DND-41 (cell line): ENCODE results near the gene NKTR.

Experiments used
- CTCF ChIP-seq: IDR thresholded peaks from 2 replicates; pipeline ENCODE4 v1.5.1; 2012; ENCODE audit warnings: borderline replicate concordance, low read length, moderate library complexity, mild to moderate bottlenecking; ENCODE audit not compliant: poor library complexity, severe bottlenecking; ENCODE audit errors: extremely low read depth
- EZH2 ChIP-seq: IDR thresholded peaks from 3 replicates; pipeline ENCODE4 v1.6.1; 2012; ENCODE audit warnings: borderline replicate concordance, low read depth, mild to moderate bottlenecking, moderate library complexity, low read length, inconsistent platforms; ENCODE audit not compliant: severe bottlenecking

GRCh38 chr3:42658091-42658770, 57.7 kb downstream of the NKTR start:
- TF ChIP-seq CTCF, result no peak
- no peak for TF ChIP-seq EZH2
